Smooth muscle cell (in vitro differentiated cells): ENCODE results near the gene RPL7L1. TPM values are rescaled to one million over a fixed set of nuclear protein-coding genes. Genes with fewer than 3 reads are reported as not detected.

Source experiments
- DNase-seq: peaks from one replicate; lab custom pipeline; 2025; ENCODE audit not compliant: unreplicated experiment; lab: John Stamatoyannopoulos, UW
- H2AFZ ChIP-seq: fragments of 200-600 bp; sonication (generic); 2 replicates; pipeline ENCODE4 v1.6.0; 2016; ENCODE audit warnings: antibody characterized with exemption, low read depth, mild to moderate bottlenecking
- H3F3A ChIP-seq: fragments of 200-600 bp; sonication (generic); 2 replicates; pipeline ENCODE4 v1.6.0; 2017; ENCODE audit warnings: antibody characterized with exemption, low read depth
- H3K27ac ChIP-seq: fragments of 200-600 bp; sonication (generic); 2 replicates; pipeline ENCODE4 v1.5.1; 2016; ENCODE audit warnings: low read depth, mild to moderate bottlenecking
- H3K27me3 ChIP-seq: fragments of 200-600 bp; sonication (generic); 2 replicates; pipeline ENCODE4 v1.6.1; 2016; ENCODE audit warnings: low read depth, mild to moderate bottlenecking
- H3K36me3 ChIP-seq: fragments of 200-600 bp; sonication (generic); 2 replicates; pipeline ENCODE4 v1.5.1; 2016; ENCODE audit warnings: low read depth
- H3K4me1 ChIP-seq: fragments of 200-600 bp; sonication (generic); 2 replicates; pipeline ENCODE4 v1.5.1; 2016; ENCODE audit warnings: low read depth
- H3K4me2 ChIP-seq: fragments of 200-600 bp; sonication (generic); 2 replicates; pipeline ENCODE4 v1.6.0; 2016; ENCODE audit warnings: mild to moderate bottlenecking
- H3K4me3 ChIP-seq: fragments of 200-600 bp; sonication (generic); 2 replicates; pipeline ENCODE4 v1.5.1; 2016; ENCODE audit warnings: mild to moderate bottlenecking
- H3K79me2 ChIP-seq: fragments of 200-600 bp; sonication (generic); 2 replicates; pipeline ENCODE4 v1.6.0; 2016; ENCODE audit warnings: low read depth, mild to moderate bottlenecking
- H3K9ac ChIP-seq: fragments of 200-600 bp; sonication (generic); 2 replicates; pipeline ENCODE4 v1.6.0; 2016; ENCODE audit warnings: low read depth
- H3K9me3 ChIP-seq: fragments of 200-600 bp; sonication (generic); replicated peaks from 2 replicates; pipeline ENCODE4 v1.5.1; 2016; ENCODE audit warnings: low read depth
- H4K20me1 ChIP-seq: fragments of 200-600 bp; sonication (generic); 2 replicates; pipeline ENCODE4 v1.6.0; 2016; ENCODE audit warnings: low read depth
- WGBS: methylation state at CpG from one replicate; pipeline ENCODE4 v1.1.7; 2016; ENCODE audit warnings: low lambda C conversion rate; 5-methylcytosine and 5-hydroxymethylcytosine counted together
- polyA plus RNA-seq: library from polyadenylated mRNA; unstranded; fragments of >200 nt; fragmentation: Nextera tagmentation; extraction: Ambion mirVana; gene quantifications from 2 replicates; pipeline ENCODE4 v1.2.1, GENCODE V29; 2016
- total RNA-seq: library from RNA; depleted of rRNA; stranded (reverse); fragments of >200 nt; gene quantifications from 2 replicates; pipeline ENCODE4 v1.2.3, GENCODE V29; 2014
- TF ChIP-seq, protein P1 (sequence below): fragments of 200-600 bp; sonication (generic); IDR thresholded peaks from 2 replicates; pipeline ENCODE4 v1.5.1; 2017; ENCODE audit warnings: borderline replicate concordance, mild to moderate bottlenecking, antibody characterized with exemption; ENCODE audit not compliant: insufficient read depth, poor library complexity, severe bottlenecking

The RPL7L1 gene
- total and polyA plus RNA-seq, 2 experiments from 2014 or later, result 51.7 to 64.0 TPM

DNA sequence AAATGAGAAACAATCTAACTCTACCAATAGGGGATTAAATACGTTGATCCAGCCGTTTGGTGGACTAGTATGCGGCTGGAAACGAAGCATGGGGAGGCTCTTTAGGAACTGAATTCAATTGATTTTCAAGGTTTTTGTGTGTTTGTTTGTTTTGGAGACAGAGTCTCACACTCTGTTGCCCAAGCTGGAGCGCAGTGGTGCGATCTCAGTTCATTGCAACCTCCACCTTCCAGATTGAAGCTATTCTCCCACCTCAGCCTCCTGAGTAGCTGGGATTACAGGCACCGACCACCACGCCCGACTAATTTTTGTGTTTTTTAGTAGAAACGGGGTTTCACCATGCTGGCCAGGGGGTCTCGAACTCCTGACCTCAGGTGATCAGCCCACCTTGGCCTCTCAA, 57.0 kb downstream of the RPL7L1 start:
- WGBS, result 96% methylated on average over 11 of the region's 11 CpGs
- Histone ChIP-seq H3K9me3 (no peaks in the 10 kb centered on the region), H3K79me2 (peaks cover 34% of the 10 kb centered on the region), H2AFZ (no peak overlapping the region), H3K27me3 (no peaks in the 10 kb centered on the region), H3F3A (no peaks in the 10 kb centered on the region), H3K36me3 (no peaks in the 10 kb centered on the region), H3K4me2 (no peak overlapping the region), H3K9ac (no peak overlapping the region), H3K4me3 (no peak overlapping the region), H3K4me1 (no peaks in the 10 kb centered on the region), H3K27ac (no peak overlapping the region), H4K20me1 (no peaks in the 10 kb centered on the region)
- no peak for DNase-seq
- TF ChIP-seq, protein P1, sequence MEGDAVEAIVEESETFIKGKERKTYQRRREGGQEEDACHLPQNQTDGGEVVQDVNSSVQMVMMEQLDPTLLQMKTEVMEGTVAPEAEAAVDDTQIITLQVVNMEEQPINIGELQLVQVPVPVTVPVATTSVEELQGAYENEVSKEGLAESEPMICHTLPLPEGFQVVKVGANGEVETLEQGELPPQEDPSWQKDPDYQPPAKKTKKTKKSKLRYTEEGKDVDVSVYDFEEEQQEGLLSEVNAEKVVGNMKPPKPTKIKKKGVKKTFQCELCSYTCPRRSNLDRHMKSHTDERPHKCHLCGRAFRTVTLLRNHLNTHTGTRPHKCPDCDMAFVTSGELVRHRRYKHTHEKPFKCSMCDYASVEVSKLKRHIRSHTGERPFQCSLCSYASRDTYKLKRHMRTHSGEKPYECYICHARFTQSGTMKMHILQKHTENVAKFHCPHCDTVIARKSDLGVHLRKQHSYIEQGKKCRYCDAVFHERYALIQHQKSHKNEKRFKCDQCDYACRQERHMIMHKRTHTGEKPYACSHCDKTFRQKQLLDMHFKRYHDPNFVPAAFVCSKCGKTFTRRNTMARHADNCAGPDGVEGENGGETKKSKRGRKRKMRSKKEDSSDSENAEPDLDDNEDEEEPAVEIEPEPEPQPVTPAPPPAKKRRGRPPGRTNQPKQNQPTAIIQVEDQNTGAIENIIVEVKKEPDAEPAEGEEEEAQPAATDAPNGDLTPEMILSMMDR, result no peak

DNA sequence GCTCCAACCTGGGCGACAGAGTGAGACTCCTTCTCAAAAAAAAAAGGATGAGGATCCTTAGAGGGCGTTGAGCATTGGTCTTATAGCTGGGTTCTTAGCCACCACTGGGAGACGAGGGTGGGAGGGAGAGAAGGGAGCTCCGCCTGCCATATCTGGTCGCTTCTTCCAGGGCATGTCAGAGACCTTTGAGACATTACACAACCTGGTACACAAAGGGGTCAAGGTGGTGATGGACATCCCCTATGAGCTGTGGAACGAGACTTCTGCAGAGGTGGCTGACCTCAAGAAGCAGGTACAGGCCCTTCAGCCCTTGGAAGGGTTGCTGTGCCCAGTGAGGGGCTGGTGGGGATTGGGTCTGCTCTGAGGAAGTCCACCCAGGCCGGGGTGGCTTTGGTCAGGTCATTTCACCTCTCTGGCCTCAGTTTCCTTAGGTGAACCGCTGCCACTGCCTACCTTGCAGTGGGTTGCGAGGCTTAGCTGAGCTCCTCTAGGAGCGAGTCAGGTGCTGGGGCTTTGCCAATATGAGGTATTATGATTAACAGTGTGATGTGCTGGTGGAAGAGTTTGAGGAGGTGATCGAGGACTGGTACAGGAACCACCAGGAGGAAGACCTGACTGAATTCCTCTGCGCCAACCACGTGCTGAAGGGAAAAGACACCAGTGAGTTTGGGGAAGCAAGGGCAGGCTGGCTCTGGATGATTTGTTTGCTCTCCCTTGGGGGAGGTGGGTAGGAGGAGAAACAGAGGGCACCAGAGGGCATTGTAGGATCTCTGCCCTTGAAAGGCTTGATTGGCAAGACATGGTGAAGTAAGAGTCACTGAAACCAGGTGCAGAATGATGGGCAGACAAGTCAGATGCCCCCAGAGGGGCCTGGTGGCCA, 58.4 kb downstream of the RPL7L1 start:
- Histone ChIP-seq H3K27me3 (no peaks in the 10 kb centered on the region), H3K4me2 (no peak overlapping the region), H3K27ac (no peak overlapping the region), H4K20me1 (no peaks in the 10 kb centered on the region), H3K36me3 (no peaks in the 10 kb centered on the region), H3K9ac (no peak overlapping the region), H3K9me3 (no peaks in the 10 kb centered on the region), H2AFZ (no peak overlapping the region), H3K4me3 (no peak overlapping the region), H3F3A (no peaks in the 10 kb centered on the region), H3K79me2 (peaks cover 20% of the 10 kb centered on the region), H3K4me1 (no peaks in the 10 kb centered on the region)
- TF ChIP-seq, protein P1, result no peak
- WGBS, result 97% methylated on average over 13 of the region's 13 CpGs
- DNase-seq, result no peak

DNA sequence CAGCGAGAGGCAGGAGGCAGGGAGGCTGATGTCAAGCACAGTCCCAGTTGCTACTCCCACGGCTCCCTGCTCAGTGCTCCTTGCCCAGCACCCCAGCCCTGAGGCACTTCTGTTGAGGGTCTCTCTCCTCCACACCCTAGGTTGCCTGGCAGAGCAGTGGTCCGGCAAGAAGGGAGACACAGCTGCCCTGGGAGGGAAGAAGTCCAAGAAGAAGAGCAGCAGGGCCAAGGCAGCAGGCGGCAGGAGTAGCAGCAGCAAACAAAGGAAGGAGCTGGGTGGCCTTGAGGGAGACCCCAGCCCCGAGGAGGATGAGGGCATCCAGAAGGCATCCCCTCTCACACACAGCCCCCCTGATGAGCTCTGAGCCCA, 59.0 kb downstream of the RPL7L1 start:
- no peaks in the 10 kb centered on the region for H3K36me3 ChIP-seq
- WGBS, result 96% methylated on average over 5 of the region's 5 CpGs
- H3K4me3 ChIP-seq, result no peak overlapping the region
- no peak overlapping the region for H2AFZ ChIP-seq
- no peak for DNase-seq
- no peak overlapping the region for H3K9ac ChIP-seq
- no peaks in the 10 kb centered on the region for H4K20me1 ChIP-seq
- peaks cover 14% of the 10 kb centered on the region for H3K79me2 ChIP-seq
- TF ChIP-seq, protein P1, result no peak
- H3K4me2 ChIP-seq, result no peak overlapping the region
- no peaks in the 10 kb centered on the region for H3F3A ChIP-seq
- no peaks in the 10 kb centered on the region for H3K27me3 ChIP-seq
- no peaks in the 10 kb centered on the region for H3K4me1 ChIP-seq
- H3K9me3 ChIP-seq, result no peaks in the 10 kb centered on the region
- H3K27ac ChIP-seq, result no peak overlapping the region
